Naive thymus-derived CD4-positive, alpha-beta T cell (primary cell): Measurements from ENCODE around the gene MORC4. TPM values are rescaled to one million over a fixed set of nuclear protein-coding genes. Genes with fewer than 3 reads are reported as not detected.

Experiments used
- ATAC-seq: fragments of 150-1000 bp; cut with Tn5 transposase; 2 replicates; pipeline ENCODE4 v1.10.0; 2021; ENCODE audit warnings: mild to moderate bottlenecking, moderate library complexity
- CTCF ChIA-PET: fragments of 350-600 bp; sonication (Branson Sonifier 250); formaldehyde crosslinking; loops from one replicate; lab custom pipeline; 2021; ENCODE audit warnings: antibody characterized with exemption; lab: Charles Lee
- POLR2A ChIA-PET: fragments of 350-600 bp; sonication (Branson Sonifier 250); formaldehyde crosslinking; loops from one replicate; lab custom pipeline; 2021; ENCODE audit warnings: antibody characterized with exemption, inconsistent platforms; lab: Charles Lee
- DNase-seq, 9 donors: peaks; one replicate each; pipeline versions ENCODE4 v3.0.0 to v3.0.0-alpha.2; 2020 to 2022; ENCODE audit warnings: mixed read lengths in 1 of 9
- H3K27ac ChIP-seq: one replicate; pipeline ENCODE4 v1.7.0; 2013; ENCODE audit warnings: mild to moderate bottlenecking, low read depth, low read length, moderate library complexity
- H3K27me3 ChIP-seq, 2 donors: one replicate each; pipeline ENCODE4 v1.7.0; 2013; ENCODE audit warnings: low read length in 2 of 2, mild to moderate bottlenecking in 2 of 2, moderate library complexity in 2 of 2; ENCODE audit not compliant: control insufficient read depth in 2 of 2, insufficient read depth in 2 of 2
- H3K36me3 ChIP-seq, 3 experiments: 1 replicate in 2 of 3; 2 replicates in 1 of 3; pipeline ENCODE4 v1.7.0; 2013; ENCODE audit warnings: low read length in 3 of 3, mild to moderate bottlenecking in 3 of 3, moderate library complexity in 1 of 3; ENCODE audit not compliant: insufficient read depth in 3 of 3, control insufficient read depth in 2 of 3
- H3K4me1 ChIP-seq, 2 donors: one replicate each; pipeline ENCODE4 v1.7.0; 2013; ENCODE audit warnings: low read length in 2 of 2, mild to moderate bottlenecking in 2 of 2, moderate library complexity in 1 of 2; ENCODE audit not compliant: control insufficient read depth in 2 of 2, insufficient read depth in 2 of 2
- H3K4me3 ChIP-seq: 2 replicates; pipeline ENCODE4 v1.7.0; 2013; ENCODE audit warnings: mild to moderate bottlenecking, low read length
- H3K9me3 ChIP-seq, 3 experiments: 1 replicate in 2 of 3; 2 replicates in 1 of 3; pipeline ENCODE4 v1.7.0; 2013; ENCODE audit warnings: low read length in 3 of 3; ENCODE audit not compliant: control insufficient read depth in 2 of 3
- H3K27ac Mint-ChIP-seq, 9 donors: one replicate each; pipeline ENCODE4 v1.8.0; 2020 to 2022; ENCODE audit warnings: mixed read lengths in 9 of 9, mild to moderate bottlenecking in 8 of 9, moderate library complexity in 5 of 9, inconsistent platforms in 2 of 9
- H3K27me3 Mint-ChIP-seq, 5 donors: one replicate each; pipeline ENCODE4 v1.8.0; 2021 to 2022; ENCODE audit warnings: mixed read lengths in 5 of 5, mild to moderate bottlenecking in 1 of 5
- H3K36me3 Mint-ChIP-seq, 5 donors: one replicate each; pipeline ENCODE4 v1.8.0; 2020 to 2022; ENCODE audit warnings: mixed read lengths in 5 of 5, mild to moderate bottlenecking in 3 of 5, inconsistent platforms in 1 of 5
- H3K4me1 Mint-ChIP-seq, 7 donors: one replicate each; pipeline ENCODE4 v1.8.0; 2020 to 2022; ENCODE audit warnings: mixed read lengths in 7 of 7, mild to moderate bottlenecking in 3 of 7, inconsistent platforms in 1 of 7
- H3K4me3 Mint-ChIP-seq, 10 donors: one replicate each; pipeline ENCODE4 v1.8.0; 2020 to 2022; ENCODE audit warnings: mild to moderate bottlenecking in 10 of 10, mixed read lengths in 10 of 10, moderate library complexity in 6 of 10, inconsistent platforms in 2 of 10
- H3K9me3 Mint-ChIP-seq, 11 donors: one replicate each; pipeline ENCODE4 v1.8.0; 2020 to 2022; ENCODE audit warnings: mixed read lengths in 11 of 11, mild to moderate bottlenecking in 4 of 11, inconsistent platforms in 1 of 11, moderate library complexity in 1 of 11
- intact Hi-C, 2 donors: fragments of 100-400 bp; cut with micrococcal nuclease; formaldehyde crosslinking; loops; one replicate each; pipeline ENCODE4 v1.15.1; 2023
- polyA plus RNA-seq, 2 donors: library from polyadenylated mRNA; unstranded; fragments of 300-500 nt; fragmentation: Illumina TruSeq; gene quantifications; one replicate each; pipeline ENCODE4 v1.2.3, GENCODE V29; 2021
- total RNA-seq, 6 experiments: library from RNA in 5 of 6; stranded (reverse) in 5 of 6; gene quantifications; 1 replicate in 5 of 6; 2 replicates in 1 of 6; pipeline ENCODE4 v1.2.3 and lab custom pipeline; 2021 to 2026

The MORC4 gene
- total and polyA plus RNA-seq, 7 experiments from 2014 or later: 5.9 to 12.7 (median 8.3) TPM

DNA sequence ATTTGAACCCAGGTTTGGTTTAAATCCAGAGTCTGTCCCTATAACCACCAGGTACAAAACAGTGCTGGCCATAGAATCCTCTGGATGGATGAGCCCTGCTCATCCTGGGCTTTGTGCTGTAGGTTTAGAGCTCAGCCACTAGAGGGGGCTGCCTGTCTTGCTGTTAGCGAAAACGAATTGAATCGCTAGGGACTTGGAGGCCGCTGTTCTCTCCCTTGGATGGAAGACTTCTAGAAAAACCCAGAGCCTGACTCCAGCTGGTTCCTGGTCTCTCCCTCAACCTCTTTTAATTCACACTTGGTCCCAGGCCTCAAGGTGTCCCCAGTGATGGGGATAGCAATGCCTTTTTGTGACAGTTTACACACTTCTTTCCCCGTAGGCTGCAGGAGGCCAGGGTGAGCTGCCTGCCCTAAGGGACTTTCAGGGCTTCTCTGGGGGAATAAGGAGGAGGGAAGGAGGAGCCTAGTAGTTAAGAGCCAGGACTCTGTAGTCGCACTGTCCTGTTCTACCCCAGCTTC is 105.6 kb downstream of the MORC4 start:
- ChIA-PET CTCF (interaction anchor here (0.8 to 1.1 kb wide), 4 partner anchors 56 to 999 kb away, joined by 3 to 5 read pairs (median 4); no protein-coding TSS in a partner anchor), POLR2A (no interaction called here)
- intact Hi-C loops: loop anchor here (1.0 to 10.0 kb wide), 6 partner anchors 59 to 1000 kb away; partner anchors contain the start of gene NCBP2L (in 1 of the 2)

DNA sequence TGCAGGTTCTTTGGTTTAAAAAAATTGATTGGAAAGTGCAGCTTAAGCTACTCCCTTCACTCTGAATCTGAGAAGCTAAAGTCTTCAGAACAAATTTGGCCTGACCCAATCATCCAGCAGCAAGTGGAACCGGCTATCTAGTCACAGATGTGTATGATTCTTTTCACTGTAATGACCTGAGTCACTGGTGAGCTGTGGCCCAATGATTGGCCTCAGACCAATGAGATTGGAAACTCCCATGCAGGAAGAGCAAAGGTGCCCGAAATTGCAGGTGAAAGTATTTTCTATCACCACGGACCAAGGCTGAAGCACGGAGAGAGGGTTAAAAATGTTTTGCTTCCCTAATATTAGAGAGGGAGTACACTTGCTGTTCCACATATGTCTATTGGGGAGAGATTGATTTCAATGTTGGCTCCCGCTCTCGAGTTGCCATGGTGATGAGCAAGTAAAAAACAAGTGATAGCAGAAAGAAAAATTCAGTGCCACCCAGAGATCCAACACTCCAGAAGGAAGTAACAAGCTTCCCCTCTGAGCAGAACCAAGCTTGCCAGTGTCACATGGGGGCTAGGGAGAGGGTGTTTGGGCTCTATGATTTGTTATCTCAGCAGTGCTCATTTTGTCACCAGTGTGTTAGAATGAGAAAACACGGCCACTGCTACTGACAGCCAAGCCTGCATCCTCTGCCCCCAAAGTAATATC is 108.1 kb downstream of the MORC4 start:
- H3K27ac ChIP-seq: no peak overlapping the region
- no peaks in the 10 kb centered on the region for H3K27me3 ChIP-seq
- no peak overlapping the region for H3K4me3 Mint-ChIP-seq
- intact Hi-C loops: loop anchor here in 1 of 2 donors (10.0 kb wide), 2 partner anchors 133 to 433 kb away; no protein-coding TSS in a partner anchor
- H3K9me3 ChIP-seq: no peaks in the 10 kb centered on the region
- DNase-seq (no peak), ATAC-seq (no peak)
- POLR2A ChIA-PET: no interaction called here
- no peaks in the 10 kb centered on the region for H3K36me3 ChIP-seq
- no peaks in the 10 kb centered on the region for H3K36me3 Mint-ChIP-seq
- no peak overlapping the region for H3K4me3 ChIP-seq
- no peaks in the 10 kb centered on the region for H3K4me1 ChIP-seq
- peaks cover 0 to 9% (median 0%) of the 10 kb centered on the region in 5 donors for H3K27me3 Mint-ChIP-seq
- CTCF ChIA-PET: no interaction called here
- H3K27ac Mint-ChIP-seq: no peak overlapping the region
- H3K9me3 Mint-ChIP-seq: no peaks in the 10 kb centered on the region
- no peaks in the 10 kb centered on the region for H3K4me1 Mint-ChIP-seq

More for the DNA sequence above, 105.6 kb downstream of the MORC4 start:
- no peaks in the 10 kb centered on the region for H3K9me3 Mint-ChIP-seq
- ATAC-seq (peak; percentile 74), DNase-seq (peak; percentile 13 to 57 (median 42))
- no peaks in the 10 kb centered on the region for H3K36me3 Mint-ChIP-seq
- Histone ChIP-seq H3K27me3 (no peaks in the 10 kb centered on the region), H3K9me3 (no peaks in the 10 kb centered on the region), H3K36me3 (no peaks in the 10 kb centered on the region), H3K4me3 (no peak overlapping the region), H3K4me1 (no peaks in the 10 kb centered on the region), H3K27ac (no peak overlapping the region)
- no peak overlapping the region for H3K4me3 Mint-ChIP-seq
- H3K27ac Mint-ChIP-seq: no peak overlapping the region
- H3K27me3 Mint-ChIP-seq: peaks cover 0 to 3% (median 0%) of the 10 kb centered on the region in 5 donors
- H3K4me1 Mint-ChIP-seq: no peaks in the 10 kb centered on the region

Other genes starting within 250 kb of the MORC4 start
- gene TBC1D8B, start 197.5 kb downstream of the MORC4 start, total RNA-seq: 1 to 10 TPM in 2 of 5 experiments, under 1 TPM in 3; 0.24 to 2.1 (median 0.71) TPM
- gene TBC1D8B, start 197.5 kb downstream of the MORC4 start, polyA plus RNA-seq: under 1 TPM; 0.26 to 0.39 TPM
- not detected for gene RIPPLY1, start 96.9 kb downstream of the MORC4 start, total RNA-seq
- under 1 TPM in 1 of 2 donors, not detected in 1; 0.53 TPM for gene RIPPLY1, start 96.9 kb downstream of the MORC4 start, polyA plus RNA-seq
- not detected for gene CLDN2, start 79.8 kb downstream of the MORC4 start, total RNA-seq
- not detected for gene CLDN2, start 79.8 kb downstream of the MORC4 start, polyA plus RNA-seq
- gene RBM41, start 118.6 kb upstream of the MORC4 start, total RNA-seq: 10 to 100 TPM; 11.5 to 31.3 (median 16.6) TPM
- 10 to 100 TPM; 12.0 to 23.5 TPM for gene RBM41, start 118.6 kb upstream of the MORC4 start, polyA plus RNA-seq
- 1 to 10 TPM in 3 of 5 experiments, under 1 TPM in 2; 0.73 to 2.1 (median 1.6) TPM for gene NUP62CL, start 206.2 kb upstream of the MORC4 start, total RNA-seq
- gene NUP62CL, start 206.2 kb upstream of the MORC4 start, polyA plus RNA-seq: 1 to 10 TPM in 1 of 2 donors, under 1 TPM in 1; 0.57 to 1.2 TPM
- gene DNAAF6, start 206.4 kb upstream of the MORC4 start, total RNA-seq: not detected
- gene DNAAF6, start 206.4 kb upstream of the MORC4 start, polyA plus RNA-seq: not detected